Hematopoietic multipotent progenitor cell treated with erythropoietin and hydrocortisone succinate and interleukin-3 and kit ligand, for 6 days (in vitro differentiated cells): ENCODE measurements around the gene MCOLN1.

Experiments used
- DNase-seq: peaks from one replicate; pipeline ENCODE4 v3.0.0-alpha.2; 2015

Gene MCOLN1

DNA sequence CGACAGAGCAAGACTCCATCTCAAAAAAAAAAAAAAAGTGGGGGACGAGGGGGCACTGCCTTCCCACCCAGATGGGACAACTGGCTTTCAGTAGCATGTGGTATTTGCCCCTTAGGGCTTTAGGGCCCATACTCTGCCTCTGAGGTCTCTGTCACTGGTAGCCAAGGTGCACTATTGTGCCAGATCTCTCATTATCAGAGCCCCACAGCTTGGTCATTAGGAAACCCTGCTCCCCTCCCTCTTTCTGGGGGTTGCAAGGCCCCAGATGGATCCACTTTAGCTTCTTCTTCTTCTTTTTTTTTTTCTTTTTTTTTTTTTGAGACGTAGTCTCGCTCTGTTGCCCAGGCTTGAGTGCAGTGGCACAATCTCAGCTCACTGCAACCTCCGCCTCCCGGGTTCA is 17.7 kb upstream of the MCOLN1 start:
- DNase-seq: peak; percentile 94

- no peak for DNase-seq
Observed at GRCh38 chr19:7505288-7505681, 17.1 kb upstream of the MCOLN1 start.

DNA sequence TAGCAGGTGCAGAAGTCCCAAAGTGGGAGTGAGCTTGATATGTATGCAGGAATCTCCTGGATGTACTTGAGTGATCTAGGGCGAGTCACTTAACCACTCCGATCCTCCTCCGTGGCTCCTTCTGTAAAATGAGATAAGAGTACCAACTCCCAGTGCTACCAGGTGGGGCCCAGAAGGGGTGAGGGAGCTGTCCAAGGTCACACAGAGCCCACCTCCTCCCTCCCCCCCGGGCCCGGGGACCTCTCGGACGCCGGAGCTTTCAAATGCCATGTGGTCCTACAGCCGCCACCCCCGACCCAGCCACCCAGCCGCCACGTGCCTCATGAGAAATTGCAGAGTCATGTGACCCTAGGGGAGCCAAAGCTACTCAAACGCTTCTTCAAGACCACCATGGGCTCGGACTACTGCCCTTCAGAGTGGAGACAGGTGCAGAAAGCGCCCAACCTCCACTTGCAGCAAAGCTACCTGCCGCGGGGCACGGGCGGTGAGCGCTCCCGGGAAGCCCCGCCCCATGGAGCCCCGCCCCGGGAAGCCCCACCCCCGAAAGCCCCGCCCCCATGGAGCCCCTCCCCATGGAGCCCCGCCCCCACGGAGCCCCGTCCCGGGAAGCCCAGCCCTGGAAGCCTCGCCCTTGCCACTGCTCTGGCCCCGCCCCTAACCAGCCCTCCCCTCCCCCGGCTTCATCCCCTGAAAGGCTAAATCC is 16.6 kb upstream of the MCOLN1 start:
- DNase-seq: peak; percentile 92

DNA sequence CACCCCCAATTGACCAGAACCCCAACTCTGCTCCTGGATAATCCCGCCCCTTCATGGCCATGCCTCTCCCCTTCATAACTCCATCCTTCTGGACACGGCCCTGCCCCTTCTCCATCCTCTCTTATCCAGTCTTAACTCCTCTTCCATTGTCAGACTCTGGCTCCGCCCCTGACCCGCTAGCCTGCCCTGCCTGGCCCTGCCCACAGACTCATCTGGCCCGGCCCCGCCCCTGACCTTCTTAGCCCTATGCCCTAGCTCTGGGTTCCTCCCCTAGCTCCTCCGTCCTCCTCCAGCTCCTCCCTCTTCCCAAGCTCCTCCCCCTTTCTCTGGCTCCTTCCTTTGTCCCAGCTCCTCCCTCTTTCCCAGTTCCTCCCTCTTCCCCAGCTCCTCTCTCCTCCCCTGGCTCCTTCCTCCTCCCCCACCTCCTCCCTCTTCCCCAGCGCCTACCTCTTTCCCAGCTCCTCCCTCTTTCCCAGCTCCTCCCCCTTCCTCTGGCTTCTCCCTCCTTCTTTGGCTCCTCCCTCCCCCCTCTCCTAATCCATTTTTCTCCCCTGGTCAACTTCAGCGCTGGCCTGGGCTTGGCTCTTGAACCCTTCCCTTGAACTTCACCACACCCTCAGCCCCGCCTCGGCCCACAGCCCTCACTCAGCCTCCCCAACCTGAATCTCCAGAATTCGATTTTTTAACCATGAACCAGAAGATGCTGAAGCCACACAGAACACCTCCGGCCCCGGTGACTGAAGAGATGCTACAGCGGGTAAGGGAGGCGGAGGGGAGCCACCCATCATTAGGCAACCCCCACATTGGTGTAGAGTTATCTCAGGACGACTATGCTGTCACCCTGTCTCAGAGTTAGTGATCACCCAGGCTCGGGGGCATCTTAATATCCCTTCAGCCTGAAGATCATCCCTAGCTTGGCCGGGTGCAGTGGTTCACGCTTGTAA is 15.8 kb upstream of the MCOLN1 start:
- DNase-seq: peak; percentile 95

DNA sequence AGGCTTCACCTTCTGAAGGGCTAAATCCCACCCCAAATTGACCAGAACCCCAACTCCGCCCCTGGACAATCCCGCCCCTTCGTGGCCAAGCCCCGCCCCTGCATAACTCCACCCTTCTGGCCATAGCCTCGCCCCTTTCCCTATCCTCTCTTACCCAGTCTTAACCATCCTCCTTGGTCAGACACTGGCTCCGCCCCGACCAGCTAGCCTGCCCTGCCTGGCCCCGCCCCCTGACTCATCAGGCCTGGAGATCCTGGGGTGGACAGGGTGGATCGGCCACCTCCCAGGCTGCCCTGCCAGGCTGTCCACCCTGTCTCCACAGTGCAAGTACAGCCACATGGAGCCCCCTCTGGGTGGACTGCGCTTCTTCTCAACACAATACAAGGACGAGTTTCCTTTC is 14.5 kb upstream of the MCOLN1 start:
- DNase-seq: peak; percentile 85

DNA sequence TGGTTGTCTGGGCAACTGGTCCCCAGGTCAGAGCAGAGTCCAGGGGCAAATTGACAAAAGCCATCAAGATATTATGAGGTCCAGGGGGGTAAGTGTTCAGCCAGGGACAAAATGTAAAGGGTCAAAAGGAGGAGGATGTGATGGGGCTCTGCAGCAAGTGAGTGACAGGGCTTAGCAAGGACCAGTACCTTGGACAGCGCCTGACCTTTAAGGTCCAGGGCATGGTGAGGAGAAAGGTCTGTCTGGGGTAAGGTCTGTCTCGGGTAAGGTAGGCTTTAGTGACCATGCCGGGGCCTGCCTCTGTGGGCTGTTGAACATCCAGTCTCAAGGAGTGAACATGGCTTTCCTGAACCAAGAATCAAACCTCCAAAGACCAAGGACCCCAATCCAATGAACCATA is 12.8 kb upstream of the MCOLN1 start:
- DNase-seq: peak; percentile 83

- DNase-seq: no peak
Observed at GRCh38 chr19:7512400-7512851, 10.0 kb upstream of the MCOLN1 start.

DNA sequence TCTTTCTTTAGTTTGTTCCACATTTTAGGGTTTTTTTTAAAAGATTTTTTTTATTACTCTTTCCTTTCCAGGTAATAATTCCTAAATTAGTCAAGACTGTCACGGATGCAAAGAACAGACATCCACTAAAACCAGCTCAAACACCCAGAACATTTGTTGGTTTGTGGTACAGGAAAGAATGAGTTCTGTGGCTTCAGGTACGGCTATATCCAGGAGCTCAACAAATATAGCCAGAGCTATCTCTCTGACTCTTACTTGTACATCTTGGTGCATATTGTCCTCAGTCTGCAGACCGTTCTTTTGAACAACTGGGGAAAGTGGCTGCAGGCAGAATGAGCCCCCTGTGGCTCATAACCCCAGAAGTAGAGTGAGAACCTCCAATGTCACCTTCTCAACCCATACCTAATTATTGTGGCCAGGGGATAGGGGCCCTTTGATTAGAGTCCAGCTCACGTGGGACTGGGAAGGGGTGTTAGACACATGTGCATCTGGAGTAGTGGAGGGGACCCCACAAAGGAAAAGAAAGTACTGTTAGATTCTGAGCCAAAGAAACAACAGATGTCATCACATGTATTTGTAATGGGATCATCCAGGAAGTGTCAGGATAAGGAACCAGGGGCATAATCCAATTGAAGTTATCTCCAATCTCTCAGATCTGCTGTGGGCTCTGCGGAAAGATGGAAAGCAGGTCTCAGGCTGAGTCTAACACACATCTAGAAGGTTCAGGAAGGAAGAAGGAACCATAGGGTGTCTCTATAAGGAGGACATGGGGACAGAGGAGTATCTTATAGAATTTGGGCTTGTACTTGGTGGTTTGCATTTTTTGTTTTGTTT is 8.4 kb upstream of the MCOLN1 start:
- DNase-seq: no peak

- DNase-seq: no peak
Observed at GRCh38 chr19:7515110-7515644, 7.2 kb upstream of the MCOLN1 start.

- peak; percentile 67 for DNase-seq
Observed at GRCh38 chr19:7515645-7516151, 6.7 kb upstream of the MCOLN1 start, which contains the start of gene ZNF358. TSS of gene ZNF358 (plus strand) at chr19:7516103. CDS start at chr19:7519243, 3,140 bp downstream.

DNA sequence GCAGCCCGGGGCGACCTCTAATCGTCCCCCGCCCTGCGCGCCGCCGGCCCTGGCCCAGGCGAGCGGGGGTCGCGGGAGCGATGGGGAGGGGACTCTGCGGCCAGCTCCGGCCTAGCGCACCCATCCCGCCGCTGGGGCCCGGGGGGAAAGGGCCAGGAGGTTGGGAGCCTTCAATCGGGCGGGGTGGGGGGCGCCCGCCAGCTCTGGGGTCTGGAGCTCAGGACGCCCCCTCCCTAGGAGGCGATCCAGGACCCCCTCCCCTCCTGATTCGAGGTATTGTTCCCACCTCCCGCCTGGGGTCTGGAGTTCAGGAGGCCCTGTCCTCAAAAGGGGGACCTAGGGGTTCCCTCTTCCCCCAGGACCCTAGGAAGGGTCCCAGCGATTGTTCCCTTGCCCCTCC is 6.1 kb upstream of the MCOLN1 start:
- no peak for DNase-seq

GRCh38 chr19:7516878-7517277 is 5.5 kb upstream of the MCOLN1 start:
- DNase-seq: no peak

GRCh38 chr19:7519361-7520130 is 2.9 kb upstream of the MCOLN1 start:
- no peak for DNase-seq

DNA sequence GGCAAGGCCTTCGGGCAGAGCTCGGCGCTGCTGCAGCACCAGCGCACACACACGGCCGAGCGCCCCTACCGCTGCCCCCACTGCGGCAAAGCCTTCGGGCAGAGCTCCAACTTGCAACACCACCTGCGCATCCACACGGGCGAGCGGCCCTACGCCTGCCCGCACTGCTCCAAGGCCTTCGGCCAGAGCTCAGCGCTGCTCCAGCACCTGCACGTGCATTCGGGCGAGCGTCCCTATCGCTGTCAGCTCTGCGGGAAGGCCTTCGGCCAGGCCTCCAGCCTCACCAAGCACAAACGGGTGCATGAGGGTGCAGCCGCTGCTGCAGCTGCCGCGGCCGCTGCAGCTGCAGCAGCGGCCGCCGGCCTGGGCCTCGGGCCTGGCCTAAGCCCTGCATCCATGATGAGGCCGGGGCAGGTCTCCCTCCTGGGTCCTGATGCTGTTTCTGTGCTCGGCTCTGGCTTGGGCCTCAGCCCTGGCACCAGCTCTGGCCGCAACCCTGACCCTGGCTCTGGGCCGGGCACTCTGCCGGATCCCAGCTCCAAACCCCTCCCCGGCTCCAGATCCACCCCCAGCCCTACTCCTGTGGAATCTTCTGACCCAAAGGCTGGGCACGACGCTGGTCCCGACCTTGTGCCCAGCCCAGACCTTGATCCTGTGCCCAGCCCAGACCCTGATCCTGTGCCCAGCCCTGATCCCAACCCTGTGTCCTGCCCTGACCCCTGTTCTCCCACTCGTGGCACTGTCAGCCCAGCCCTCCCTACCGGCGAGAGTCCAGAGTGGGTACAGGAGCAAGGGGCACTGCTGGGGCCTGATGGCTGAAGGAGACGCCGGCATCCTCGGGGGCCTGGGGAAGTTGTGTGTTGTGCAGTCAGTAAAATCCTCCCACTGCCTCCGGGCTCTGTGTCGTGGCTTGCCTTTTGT is 2.0 kb upstream of the MCOLN1 start:
- no peak for DNase-seq

GRCh38 chr19:7521551-7522071 is 813 bp upstream of the MCOLN1 start:
- no peak for DNase-seq

GRCh38 chr19:7522923-7523667 is 671 bp downstream of the MCOLN1 start:
- peak; percentile 60 for DNase-seq

GRCh38 chr19:7524523-7524922 is 2.1 kb downstream of the MCOLN1 start:
- DNase-seq: no peak

- no peak for DNase-seq
Observed at GRCh38 chr19:7524992-7525739, 2.7 kb downstream of the MCOLN1 start.
